NCI-H2081 treated with DMSO at 0.1 percent for 48 hours (cell line): ENCODE results near the gene CEP57L1.
"Not testable (repeated sequence)": the region's sequence is repeated elsewhere in the genome, so short reads cannot be mapped to it uniquely, and the experiment has no call there.

ENCODE experiments used
- DNase-seq: peaks from one replicate; lab custom pipeline; 2025; lab: John Stamatoyannopoulos, UW

CEP57L1 gene

GRCh38 chr6:109105681-109106080 is 10.4 kb downstream of the CEP57L1 start:
- DNase-seq: no peak

- not testable (repeated sequence) for DNase-seq
Observed at GRCh38 chr6:109109663-109110062, 14.4 kb downstream of the CEP57L1 start.

- DNase-seq: not testable (repeated sequence)
Observed at GRCh38 chr6:109112663-109113062, 17.4 kb downstream of the CEP57L1 start.

GRCh38 chr6:109117346-109118035 is 22.2 kb downstream of the CEP57L1 start:
- no peak for DNase-seq

GRCh38 chr6:109118337-109118736 is 23.0 kb downstream of the CEP57L1 start:
- DNase-seq: no peak

GRCh38 chr6:109118871-109119354 is 23.6 kb downstream of the CEP57L1 start:
- no peak for DNase-seq

GRCh38 chr6:109121411-109121810 is 26.1 kb downstream of the CEP57L1 start:
- DNase-seq: no peak

GRCh38 chr6:109124219-109124618 is 28.9 kb downstream of the CEP57L1 start:
- no peak for DNase-seq

GRCh38 chr6:109125504-109125903 is 30.2 kb downstream of the CEP57L1 start:
- no peak for DNase-seq

- DNase-seq: no peak
Observed at GRCh38 chr6:109130065-109130464, 34.8 kb downstream of the CEP57L1 start.

- DNase-seq: not testable (repeated sequence)
Observed at GRCh38 chr6:109135600-109135999, 40.3 kb downstream of the CEP57L1 start.

GRCh38 chr6:109136039-109136438 is 40.7 kb downstream of the CEP57L1 start:
- DNase-seq: not testable (repeated sequence)

GRCh38 chr6:109136530-109136929 is 41.2 kb downstream of the CEP57L1 start:
- DNase-seq: not testable (repeated sequence)

GRCh38 chr6:109139109-109139508 is 43.8 kb downstream of the CEP57L1 start:
- no peak for DNase-seq

GRCh38 chr6:109142067-109142466 is 46.8 kb downstream of the CEP57L1 start:
- DNase-seq: not testable (repeated sequence)

- no peak for DNase-seq
Observed at GRCh38 chr6:109143191-109143590, 47.9 kb downstream of the CEP57L1 start.

GRCh38 chr6:109148251-109148650 is 52.9 kb downstream of the CEP57L1 start:
- not testable (repeated sequence) for DNase-seq

- not testable (repeated sequence) for DNase-seq
Observed at GRCh38 chr6:109148716-109149115, 53.4 kb downstream of the CEP57L1 start.

- no peak for DNase-seq
Observed at GRCh38 chr6:109153752-109154151, 58.4 kb downstream of the CEP57L1 start.

GRCh38 chr6:109164331-109164730 is 69.0 kb downstream of the CEP57L1 start:
- no peak for DNase-seq

GRCh38 chr6:109165392-109165974 is 70.2 kb downstream of the CEP57L1 start:
- no peak for DNase-seq

- peak; percentile 22 for DNase-seq
Observed at GRCh38 chr6:109166673-109167072, 71.4 kb downstream of the CEP57L1 start.

- no peak for DNase-seq
Observed at GRCh38 chr6:109167562-109167961, 72.3 kb downstream of the CEP57L1 start.

GRCh38 chr6:109170333-109170732 is 75.0 kb downstream of the CEP57L1 start:
- DNase-seq: no peak
